GM12878 (cell line): Measurements from ENCODE around the gene PTPRM. TPM values are rescaled to one million over a fixed set of nuclear protein-coding genes. Genes with fewer than 3 reads are reported as not detected.
A peak's percentile ranks its signal among the peaks of the same experiment; 100 is the strongest.

ENCODE experiments used
- ATAC-seq: fragments of 200-7000 bp; cut with Tn5 transposase; 3 replicates; pipeline ENCODE4 v1.9.1; 2020; ENCODE audit warnings: mild to moderate bottlenecking, moderate library complexity
- BruUV-seq: library from RNA; stranded (reverse); fragments of 400-500 nt; replicated peaks from 2 replicates; lab custom pipeline; 2021; lab: Mats Ljungman, UMichigan
- CTCF ChIA-PET: fragments of 300-600 bp; sonication (Branson Sonifier 250); formaldehyde crosslinking; extraction: SDS; loops from one replicate; lab custom pipeline; 2021; ENCODE audit warnings: inconsistent platforms; lab: Yijun Ruan, JAX
- POLR2A ChIA-PET: fragments of 350-600 bp; formaldehyde crosslinking; extraction: SDS; loops from one replicate; lab custom pipeline; 2021; ENCODE audit warnings: inconsistent platforms; lab: Charles Lee
- RAD21 ChIA-PET: fragments of 300-600 bp; sonication (Branson Sonifier 250); formaldehyde crosslinking; loops from one replicate; lab custom pipeline; 2023; ENCODE audit warnings: antibody characterized with exemption; ENCODE audit not compliant: unreplicated experiment; lab: Charles Lee
- SMC1A ChIA-PET: fragments of 300-600 bp; sonication (Branson Sonifier 250); formaldehyde crosslinking; loops from one replicate; lab custom pipeline; 2023; ENCODE audit not compliant: unreplicated experiment, uncharacterized antibody; lab: Charles Lee
- DNase-seq: peaks from one replicate; pipeline ENCODE4 v3.0.0-alpha.2; 2011; ENCODE audit warnings: low read depth, low spot score
- FAIRE-seq: peaks from 3 replicates; lab custom pipeline; 2011; peaks lifted over from hg19 to GRCh38; lab: Jason Lieb, UNC
- H2AFZ ChIP-seq: 2 replicates; pipeline ENCODE4 v1.6.0; 2011; ENCODE audit warnings: low read depth, low read length, control low read depth; ENCODE audit not compliant: control insufficient read depth
- H3K27ac ChIP-seq: 2 replicates; pipeline ENCODE4 v1.5.1; 2011; ENCODE audit warnings: control low read depth; ENCODE audit not compliant: control insufficient read depth, insufficient read depth
- H3K27me3 ChIP-seq, 2 experiments: replicated peaks in 1 of 2; 2 replicates each; pipeline versions ENCODE4 v1.6.0 to v1.6.1; 2011; ENCODE audit warnings: low read length in 1 of 2; ENCODE audit not compliant: control insufficient read depth in 2 of 2, insufficient read depth in 2 of 2
- H3K36me3 ChIP-seq, 2 experiments: 2 replicates each; pipeline ENCODE4 v1.5.1; 2011; ENCODE audit warnings: low read length in 1 of 2; ENCODE audit not compliant: control insufficient read depth in 2 of 2, insufficient read depth in 2 of 2
- H3K4me1 ChIP-seq: 2 replicates; pipeline ENCODE4 v1.6.1; 2011; ENCODE audit warnings: mild to moderate bottlenecking, low read length, moderate library complexity, mixed read lengths; ENCODE audit not compliant: control insufficient read depth, insufficient read depth
- H3K4me2 ChIP-seq: 2 replicates; pipeline ENCODE4 v1.6.0; 2011; ENCODE audit warnings: control low read depth; ENCODE audit not compliant: control insufficient read depth, insufficient read depth
- H3K4me3 ChIP-seq: fragments of 200-600 bp; sonication (generic); 2 replicates; pipeline ENCODE4 v1.5.1; 2016
- H3K79me2 ChIP-seq: 2 replicates; pipeline ENCODE4 v1.6.0; 2011; ENCODE audit warnings: low read length; ENCODE audit not compliant: control insufficient read depth, insufficient read depth
- H3K9ac ChIP-seq: 2 replicates; pipeline ENCODE4 v1.8.0; 2011; ENCODE audit warnings: low read length, control low read depth, mixed read lengths; ENCODE audit not compliant: control insufficient read depth, insufficient read depth
- H3K9me3 ChIP-seq: replicated peaks from 3 replicates; pipeline ENCODE4 v1.5.1; 2011; ENCODE audit warnings: mild to moderate bottlenecking, low read length; ENCODE audit not compliant: control insufficient read depth, insufficient read depth
- H4K20me1 ChIP-seq: 2 replicates; pipeline ENCODE4 v1.6.0; 2011; ENCODE audit not compliant: control insufficient read depth, insufficient read depth
- BCLAF1 ChIP-seq: fragments of 450-650 bp; IDR thresholded peaks from 2 replicates; pipeline ENCODE4 v1.6.1; 2017; ENCODE audit warnings: antibody characterized with exemption, mild to moderate bottlenecking, moderate library complexity
- CEBPB ChIP-seq, 2 experiments: fragments of 150-350 bp in 1 of 2; IDR thresholded peaks; 2 replicates each; pipeline ENCODE4 v1.6.1; 2012 to 2014; ENCODE audit warnings: low read depth in 2 of 2, low read length in 2 of 2, borderline replicate concordance in 1 of 2, inconsistent platforms in 1 of 2
- DPF2 ChIP-seq: fragments of 450-650 bp; IDR thresholded peaks from 2 replicates; pipeline ENCODE4 v1.6.1; 2017; ENCODE audit warnings: mild to moderate bottlenecking
- MEF2B ChIP-seq: fragments of 450-650 bp; IDR thresholded peaks from 2 replicates; pipeline ENCODE4 v1.6.1; 2018; ENCODE audit warnings: mild to moderate bottlenecking, moderate library complexity; ENCODE audit not compliant: partially characterized antibody, poor library complexity, severe bottlenecking
- PAX8 ChIP-seq: fragments of 450-650 bp; IDR thresholded peaks from 2 replicates; pipeline ENCODE4 v1.6.1; 2017; ENCODE audit warnings: mild to moderate bottlenecking, moderate library complexity
- SPI1 ChIP-seq: IDR thresholded peaks from 2 replicates; pipeline ENCODE4 v1.6.1; 2011; ENCODE audit warnings: low read depth, mild to moderate bottlenecking, low read length, moderate library complexity, borderline replicate concordance; ENCODE audit not compliant: insufficient read depth
- STAT3 ChIP-seq: IDR thresholded peaks from 2 replicates; pipeline ENCODE4 v1.6.1; 2011; ENCODE audit warnings: low read depth, low read length, improper control_type of control experiment
- TCF3 ChIP-seq: IDR thresholded peaks from 2 replicates; pipeline ENCODE4 v1.6.1; 2012; ENCODE audit warnings: low read depth, mild to moderate bottlenecking, low read length, borderline replicate concordance; ENCODE audit not compliant: insufficient read depth
- YBX1 ChIP-seq: fragments of 450-650 bp; IDR thresholded peaks from 2 replicates; pipeline ENCODE4 v1.6.1; 2016; ENCODE audit warnings: antibody characterized with exemption
- WGBS: methylation state at CpG from one replicate; pipeline ENCODE4 v1.1.6; 2016; ENCODE audit warnings: low lambda C conversion rate; ENCODE audit not compliant: insufficient replicate concordance, insufficient coverage; ENCODE audit errors: missing lambda C conversion rate; 5-methylcytosine and 5-hydroxymethylcytosine counted together
- in situ Hi-C: fragments of 300-500 bp; cut with MboI; formaldehyde crosslinking; loops from 9 replicates; pipeline ENCODE4 v1.14.3; 2018; ENCODE audit warnings: mixed read lengths
- intact Hi-C: fragments of 100-400 bp; cut with micrococcal nuclease; formaldehyde crosslinking; loops from one replicate; pipeline ENCODE4 v1.14.2; 2022; ENCODE audit not compliant: unreplicated experiment
- polyA plus RNA-seq, 11 experiments: library from polyadenylated mRNA; depleted of rRNA in 4 of 11; unstranded in 6 of 11; stranded (reverse) in 5 of 11; fragments of >200 nt; fragmentation: Nextera tagmentation in 4 of 11; fragmentation: Illumina TruSeq in 1 of 11; extraction: Ambion mirVana in 4 of 11; extraction: Trizol in 1 of 11; gene quantifications; 1 replicate in 1 of 11; 2 replicates in 10 of 11; pipeline versions ENCODE4 v1.2.1 to v1.2.3, GENCODE V29; 2011 to 2016; ENCODE audit warnings: inconsistent platforms in 2 of 11, missing spikeins in 2 of 11, low read depth in 1 of 11
- total RNA-seq, 4 experiments: library from RNA; depleted of rRNA in 3 of 4; stranded (reverse); fragments of >200 nt in 3 of 4; fragmentation: Illumina TruSeq in 1 of 4; extraction: Trizol in 1 of 4; gene quantifications; 2 replicates each; pipeline versions ENCODE4 v1.2.1 to v1.2.3, GENCODE V29; 2013 to 2021
- TF ChIP-seq, protein P1 (sequence below): fragments of 450-650 bp; IDR thresholded peaks from 2 replicates; pipeline ENCODE4 v1.6.1; 2018; ENCODE audit warnings: borderline replicate concordance, mild to moderate bottlenecking; ENCODE audit not compliant: partially characterized antibody
- TF ChIP-seq, protein P2 (sequence below): IDR thresholded peaks from 2 replicates; pipeline ENCODE4 v1.6.1; 2011; ENCODE audit warnings: borderline replicate concordance, low read depth, mild to moderate bottlenecking, moderate library complexity, low read length; ENCODE audit not compliant: insufficient read depth, poor library complexity, severe bottlenecking

The PTPRM gene
- total and polyA plus RNA-seq, 10 of the 15 experiments (the other 5 are each of a cell fraction or from before 2014, with no cell fraction given): 0.07 to 22.6 (median 0.60) TPM

DNA sequence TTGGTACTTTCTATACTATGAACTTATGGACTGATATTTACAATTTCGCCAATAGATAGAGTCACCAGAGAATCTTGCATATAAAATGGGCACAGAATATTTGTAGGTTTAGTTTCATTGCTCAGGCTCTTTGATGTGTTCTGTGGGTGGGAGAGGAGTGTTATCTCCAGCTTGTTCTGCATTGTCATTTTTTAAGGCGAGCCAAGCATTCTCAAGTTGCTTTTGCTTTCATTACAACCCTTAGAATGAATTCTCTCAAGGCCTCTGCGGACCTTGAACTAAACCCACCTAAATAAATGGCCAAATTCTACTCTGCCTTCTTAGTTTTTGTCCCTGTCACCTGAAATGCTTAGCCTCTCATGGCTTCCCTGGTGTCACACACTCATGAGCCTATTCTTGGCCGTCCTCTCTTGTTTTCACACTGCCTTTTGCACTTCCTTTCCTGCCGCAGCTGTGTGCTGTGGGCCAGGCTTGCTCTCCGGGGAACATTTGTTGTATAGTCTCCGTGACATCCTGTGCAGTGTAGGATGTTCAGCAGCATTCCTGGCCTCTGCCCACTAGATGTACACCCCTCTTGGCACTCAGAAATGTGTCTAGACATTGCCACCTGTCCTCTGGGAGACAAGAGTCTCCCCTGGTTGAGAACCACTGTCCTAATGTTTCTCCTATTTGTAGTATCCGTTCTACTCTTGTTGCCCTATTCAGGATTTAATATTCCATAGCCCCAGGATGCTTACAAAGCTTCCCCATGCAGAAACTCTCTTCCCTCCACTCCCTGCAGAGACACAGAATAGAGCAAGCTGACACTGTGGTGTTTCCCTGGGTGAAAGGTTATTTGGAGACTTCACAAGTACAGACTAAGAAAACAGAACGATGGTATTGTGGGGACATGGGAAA is 255.6 kb downstream of the PTPRM start:
- DNase-seq (no peak), FAIRE-seq (no peak), ATAC-seq (peak; percentile 63)
- Histone ChIP-seq H3K9me3 (no peaks in the 10 kb centered on the region), H3K27ac (no peak overlapping the region), H3K9ac (no peak overlapping the region), H3K4me2 (no peak overlapping the region), H3K36me3 (no peaks in the 10 kb centered on the region), H3K4me1 (no peaks in the 10 kb centered on the region), H2AFZ (no peak overlapping the region), H4K20me1 (no peaks in the 10 kb centered on the region), H3K27me3 (no peaks in the 10 kb centered on the region; a peak in 1 of 4 replicates), H3K79me2 (no peaks in the 10 kb centered on the region), H3K4me3 (no peak overlapping the region)
- in situ Hi-C loops (loop anchor here (10.0 kb wide), 1 partner anchor 58 kb away; no protein-coding TSS in a partner anchor), intact Hi-C loops (no loop called here)
- ChIA-PET CTCF (interaction anchor here (1.5 kb wide), 1 partner anchor 56 kb away, joined by 3 read pairs; no protein-coding TSS in a partner anchor), SMC1A (interaction anchor here (0.7 to 1.2 kb wide), 5 partner anchors 14 to 137 kb away, joined by 3 to 4 read pairs (median 3); no protein-coding TSS in a partner anchor), POLR2A (no interaction called here), RAD21 (no interaction called here)
- 10% methylated on average over 9 of the region's 9 CpGs for WGBS
- no TSS peak for BruUV-seq
- TF ChIP-seq, protein P1, sequence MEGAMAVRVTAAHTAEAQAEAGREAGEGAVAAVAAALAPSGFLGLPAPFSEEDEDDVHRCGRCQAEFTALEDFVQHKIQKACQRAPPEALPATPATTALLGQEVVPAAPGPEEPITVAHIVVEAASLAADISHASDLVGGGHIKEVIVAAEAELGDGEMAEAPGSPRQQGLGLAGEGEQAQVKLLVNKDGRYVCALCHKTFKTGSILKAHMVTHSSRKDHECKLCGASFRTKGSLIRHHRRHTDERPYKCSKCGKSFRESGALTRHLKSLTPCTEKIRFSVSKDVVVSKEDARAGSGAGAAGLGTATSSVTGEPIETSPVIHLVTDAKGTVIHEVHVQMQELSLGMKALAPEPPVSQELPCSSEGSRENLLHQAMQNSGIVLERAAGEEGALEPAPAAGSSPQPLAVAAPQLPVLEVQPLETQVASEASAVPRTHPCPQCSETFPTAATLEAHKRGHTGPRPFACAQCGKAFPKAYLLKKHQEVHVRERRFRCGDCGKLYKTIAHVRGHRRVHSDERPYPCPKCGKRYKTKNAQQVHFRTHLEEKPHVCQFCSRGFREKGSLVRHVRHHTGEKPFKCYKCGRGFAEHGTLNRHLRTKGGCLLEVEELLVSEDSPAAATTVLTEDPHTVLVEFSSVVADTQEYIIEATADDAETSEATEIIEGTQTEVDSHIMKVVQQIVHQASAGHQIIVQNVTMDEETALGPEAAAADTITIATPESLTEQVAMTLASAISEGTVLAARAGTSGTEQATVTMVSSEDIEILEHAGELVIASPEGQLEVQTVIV: no peak
- TF ChIP-seq CEBPB (IDR thresholded peaks at IDR 0.05; ENCODE audit: borderline replicate concordance in 1 of 2, low read depth in 2 of 2, low read length in 2 of 2) (no peak), SPI1 (peak; percentile 25; the same call in 1 of the 2 replicates), YBX1 (no peak), DPF2 (no peak), MEF2B (peak; percentile 30), TCF3 (no peak), PAX8 (no peak), STAT3 (no peak), BCLAF1 (no peak)
- TF ChIP-seq, protein P2, sequence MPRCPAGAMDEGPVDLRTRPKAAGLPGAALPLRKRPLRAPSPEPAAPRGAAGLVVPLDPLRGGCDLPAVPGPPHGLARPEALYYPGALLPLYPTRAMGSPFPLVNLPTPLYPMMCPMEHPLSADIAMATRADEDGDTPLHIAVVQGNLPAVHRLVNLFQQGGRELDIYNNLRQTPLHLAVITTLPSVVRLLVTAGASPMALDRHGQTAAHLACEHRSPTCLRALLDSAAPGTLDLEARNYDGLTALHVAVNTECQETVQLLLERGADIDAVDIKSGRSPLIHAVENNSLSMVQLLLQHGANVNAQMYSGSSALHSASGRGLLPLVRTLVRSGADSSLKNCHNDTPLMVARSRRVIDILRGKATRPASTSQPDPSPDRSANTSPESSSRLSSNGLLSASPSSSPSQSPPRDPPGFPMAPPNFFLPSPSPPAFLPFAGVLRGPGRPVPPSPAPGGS: no peak
